HepG2 (cell line): Measurements from ENCODE around the gene NDE1. TPM values are rescaled to one million over a fixed set of nuclear protein-coding genes. Genes with fewer than 3 reads are reported as not detected.

Experiments used
- CBX2 ChIP-seq, 2 experiments: fragments of 200-600 bp in 1 of 2; sonication (generic); formaldehyde crosslinking in 1 of 2; IDR thresholded peaks; 2 replicates each; pipeline versions ENCODE4 v1.7.0 to v1.8.1; 2018 to 2022; ENCODE audit warnings: low read depth in 2 of 2, low read length in 1 of 2, mild to moderate bottlenecking in 1 of 2, missing genetic modification reagents in 1 of 2
- CTCF ChIP-seq: sonication (generic); formaldehyde crosslinking; IDR thresholded peaks from 2 replicates; pipeline ENCODE4 v1.5.0; 2020; ENCODE audit warnings: mild to moderate bottlenecking, missing genetic modification reagents, moderate library complexity
- HOXA3 ChIP-seq: sonication (generic); formaldehyde crosslinking; IDR thresholded peaks from 2 replicates; pipeline ENCODE4 v1.5.0; 2020; ENCODE audit warnings: missing genetic modification reagents
- NFKB2 ChIP-seq: sonication (generic); formaldehyde crosslinking; IDR thresholded peaks from 2 replicates; pipeline ENCODE4 v1.4.0; 2020; ENCODE audit warnings: missing genetic modification reagents, borderline replicate concordance
- NR2C2 ChIP-seq: sonication (generic); formaldehyde crosslinking; IDR thresholded peaks from 2 replicates; pipeline ENCODE4 v1.4.0; 2020; ENCODE audit warnings: missing genetic modification reagents, mild to moderate bottlenecking, moderate library complexity, borderline replicate concordance
- PATZ1 ChIP-seq: sonication (generic); formaldehyde crosslinking; IDR thresholded peaks from 2 replicates; pipeline ENCODE4 v1.4.0; 2020; ENCODE audit warnings: missing genetic modification reagents
- PHF21A ChIP-seq: sonication (generic); formaldehyde crosslinking; IDR thresholded peaks from 2 replicates; pipeline ENCODE4 v1.5.0; 2020; ENCODE audit warnings: mild to moderate bottlenecking, missing genetic modification reagents
- RAD51 ChIP-seq: fragments of 450-650 bp; IDR thresholded peaks from 2 replicates; pipeline ENCODE4 v1.6.1; 2016; ENCODE audit warnings: borderline replicate concordance
- ZNF142 ChIP-seq: sonication (generic); formaldehyde crosslinking; IDR thresholded peaks from 2 replicates; pipeline ENCODE4 v1.4.0; 2020; ENCODE audit warnings: missing genetic modification reagents
- ZNF232 ChIP-seq: sonication (generic); formaldehyde crosslinking; IDR thresholded peaks from 2 replicates; pipeline ENCODE4 v1.4.0; 2020; ENCODE audit warnings: missing genetic modification reagents, borderline replicate concordance
- ZNF530 ChIP-seq: sonication (generic); formaldehyde crosslinking; IDR thresholded peaks from 2 replicates; pipeline ENCODE4 v1.5.0; 2020; ENCODE audit warnings: low read depth, mild to moderate bottlenecking, missing genetic modification reagents
- ZNF598 ChIP-seq: sonication (generic); formaldehyde crosslinking; IDR thresholded peaks from 2 replicates; pipeline ENCODE4 v1.5.1; 2020; ENCODE audit warnings: mild to moderate bottlenecking, missing genetic modification reagents, borderline replicate concordance
- polyA plus RNA-seq, 8 experiments: library from polyadenylated mRNA; depleted of rRNA in 3 of 8; stranded (reverse) in 7 of 8; unstranded in 1 of 8; fragments of >200 nt; fragmentation: Illumina TruSeq in 4 of 8; extraction: Trizol in 4 of 8; gene quantifications; 2 replicates each; pipeline versions ENCODE4 v1.2.1 to v1.2.3, GENCODE V29; 2011 to 2016; ENCODE audit warnings: low read depth in 4 of 8, missing spikeins in 1 of 8, mixed read lengths in 1 of 8; ENCODE audit not compliant: insufficient read depth in 1 of 8
- total RNA-seq, 5 experiments: library from RNA; depleted of rRNA; stranded (reverse); fragments of >200 nt; fragmentation: Illumina TruSeq; extraction: Trizol; gene quantifications; 2 replicates each; pipeline ENCODE4 v1.2.3, GENCODE V29; 2016; ENCODE audit warnings: low read depth in 1 of 5
- TF ChIP-seq, protein P1 (sequence below): sonication (generic); formaldehyde crosslinking; IDR thresholded peaks from 2 replicates; pipeline ENCODE4 v1.4.0; 2020; ENCODE audit warnings: missing genetic modification reagents, borderline replicate concordance

The NDE1 gene
- total and polyA plus RNA-seq, 2 of the 13 experiments (the other 11 are each of a cell fraction or from before 2014, with no cell fraction given): 40.9 to 72.5 TPM

DNA sequence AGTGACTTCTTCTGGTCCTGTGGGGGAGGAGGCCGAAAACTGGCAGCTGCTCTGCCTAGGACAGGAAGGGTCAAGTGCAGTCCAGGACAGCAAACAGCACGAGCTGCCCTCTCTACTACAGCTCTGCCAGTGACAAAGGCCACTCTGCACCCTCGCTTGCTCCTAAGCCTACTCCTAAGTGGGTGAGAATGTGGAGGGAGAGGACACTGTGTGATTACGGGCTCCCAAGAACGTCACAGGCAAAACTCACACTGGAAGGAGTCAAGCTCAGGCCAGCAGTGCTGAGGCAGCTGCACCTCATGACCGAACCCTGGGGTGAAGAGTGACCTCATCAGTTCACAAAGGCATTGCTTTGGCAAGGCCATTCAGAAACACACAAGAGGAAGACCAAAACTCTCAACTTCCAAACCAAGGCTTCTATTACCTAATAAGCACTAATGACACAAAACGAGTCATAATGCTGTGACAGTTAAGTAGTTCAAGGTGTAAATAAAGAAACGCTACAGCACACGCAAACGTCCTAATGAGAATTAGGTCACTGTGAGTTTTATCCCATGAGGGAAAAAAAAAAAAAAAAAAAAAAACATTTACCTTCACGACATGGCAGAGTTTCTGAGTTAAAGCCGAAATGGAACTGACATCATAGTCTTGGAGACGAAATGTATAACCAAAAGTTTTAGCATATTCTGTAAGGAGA lies 42.2 kb upstream of the NDE1 start (continued):
- TF ChIP-seq ZNF598 (CRISPR knock-in tag) (peak; percentile 41; the same call in 1 of the 2 replicates), HOXA3 (CRISPR knock-in tag) (peak; percentile 72), PHF21A (CRISPR knock-in tag) (no peak), CBX2 (IDR thresholded peaks at IDR 0.05; ENCODE audit: low read depth, low read length) (no peak), CBX2 (CRISPR knock-in tag; IDR thresholded peaks at IDR 0.05; ENCODE audit: low read depth) (no peak), NFKB2 (CRISPR knock-in tag) (peak; percentile 61; the same call in 1 of the 2 replicates), PATZ1 (CRISPR knock-in tag) (no peak), RAD51 (no peak), ZNF142 (CRISPR knock-in tag) (no peak; the same call in 1 of the 2 replicates), NR2C2 (CRISPR knock-in tag) (peak; percentile 58), CTCF (CRISPR knock-in tag) (0 out of 2 replicates have a peak, but pooled peaks have one; percentile 18), ZNF530 (no peak), ZNF232 (CRISPR knock-in tag) (no peak)
- TF ChIP-seq, protein P1, sequence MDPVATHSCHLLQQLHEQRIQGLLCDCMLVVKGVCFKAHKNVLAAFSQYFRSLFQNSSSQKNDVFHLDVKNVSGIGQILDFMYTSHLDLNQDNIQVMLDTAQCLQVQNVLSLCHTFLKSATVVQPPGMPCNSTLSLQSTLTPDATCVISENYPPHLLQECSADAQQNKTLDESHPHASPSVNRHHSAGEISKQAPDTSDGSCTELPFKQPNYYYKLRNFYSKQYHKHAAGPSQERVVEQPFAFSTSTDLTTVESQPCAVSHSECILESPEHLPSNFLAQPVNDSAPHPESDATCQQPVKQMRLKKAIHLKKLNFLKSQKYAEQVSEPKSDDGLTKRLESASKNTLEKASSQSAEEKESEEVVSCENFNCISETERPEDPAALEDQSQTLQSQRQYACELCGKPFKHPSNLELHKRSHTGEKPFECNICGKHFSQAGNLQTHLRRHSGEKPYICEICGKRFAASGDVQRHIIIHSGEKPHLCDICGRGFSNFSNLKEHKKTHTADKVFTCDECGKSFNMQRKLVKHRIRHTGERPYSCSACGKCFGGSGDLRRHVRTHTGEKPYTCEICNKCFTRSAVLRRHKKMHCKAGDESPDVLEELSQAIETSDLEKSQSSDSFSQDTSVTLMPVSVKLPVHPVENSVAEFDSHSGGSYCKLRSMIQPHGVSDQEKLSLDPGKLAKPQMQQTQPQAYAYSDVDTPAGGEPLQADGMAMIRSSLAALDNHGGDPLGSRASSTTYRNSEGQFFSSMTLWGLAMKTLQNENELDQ (CRISPR knock-in tag): no peak
